Hematopoietic multipotent progenitor cell treated with erythropoietin and hydrocortisone succinate and interleukin-3 and kit ligand, for 6 days (in vitro differentiated cells): ENCODE measurements around the gene PLAAT4.
A peak's percentile ranks its signal among the peaks of the same experiment; 100 is the strongest.
"Not testable (repeated sequence)": the region's sequence is repeated elsewhere in the genome, so short reads cannot be mapped to it uniquely, and the experiment has no call there.

Source experiments
- DNase-seq: peaks from one replicate; pipeline ENCODE4 v3.0.0-alpha.2; 2015

The PLAAT4 gene

DNA sequence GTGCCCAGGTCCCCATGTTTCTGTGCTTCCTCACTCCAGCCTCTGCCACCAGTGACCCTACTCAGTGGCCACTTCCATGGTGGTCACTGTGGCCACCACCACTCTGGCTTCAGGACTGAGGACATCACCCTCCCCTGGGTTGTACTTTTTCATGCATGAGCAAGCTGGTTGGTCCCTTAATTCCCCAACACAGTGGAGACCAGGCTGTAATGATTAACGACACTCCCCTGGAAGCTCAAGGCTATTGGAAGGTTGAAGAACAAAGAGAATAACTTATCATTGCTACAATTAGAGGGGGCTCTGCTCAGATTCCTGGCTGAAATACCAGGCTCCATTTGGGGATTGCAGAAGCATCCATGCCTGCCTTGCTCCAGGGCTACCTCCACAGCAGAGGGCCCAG, 10.5 kb downstream of the PLAAT4 start:
- no peak for DNase-seq

DNA sequence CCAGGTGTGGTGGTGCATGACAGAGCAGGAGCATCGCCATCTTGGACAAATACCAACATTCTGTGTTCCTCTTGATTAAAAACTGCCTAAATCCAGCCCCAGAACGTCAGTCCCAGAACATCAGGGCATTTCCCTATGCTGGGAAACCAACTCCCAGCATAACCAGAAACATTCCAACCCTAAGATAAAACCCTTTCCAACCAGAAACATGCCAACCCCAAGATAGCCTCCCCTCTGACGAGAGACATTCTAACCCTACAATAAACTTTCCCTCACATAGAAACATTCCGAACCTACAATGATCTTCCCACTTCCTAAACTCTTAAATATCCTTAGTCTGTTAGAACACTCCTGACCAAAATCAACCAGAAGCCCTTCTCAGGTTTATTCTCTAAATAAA, 11.6 kb downstream of the PLAAT4 start:
- DNase-seq, result no peak

DNA sequence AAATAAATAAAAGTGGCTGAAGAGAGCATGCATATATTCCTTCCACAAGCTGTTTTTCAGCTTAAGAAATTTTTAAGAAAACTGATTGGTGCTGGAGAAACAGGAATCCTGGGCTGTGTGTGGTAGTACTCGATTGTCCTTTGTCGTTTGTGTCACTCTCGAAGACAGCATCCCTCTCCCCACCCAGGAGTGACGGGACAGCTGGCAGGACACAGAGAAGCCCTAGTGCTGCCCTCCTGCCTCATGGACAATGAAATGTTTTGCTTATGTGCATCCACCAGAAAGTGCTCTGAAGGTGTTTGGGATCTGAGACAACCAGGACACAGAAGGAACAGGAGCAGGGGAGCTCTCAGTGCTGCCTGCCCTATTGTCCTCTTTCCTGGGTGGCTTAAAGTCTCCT, 12.8 kb downstream of the PLAAT4 start:
- DNase-seq, result no peak

DNA sequence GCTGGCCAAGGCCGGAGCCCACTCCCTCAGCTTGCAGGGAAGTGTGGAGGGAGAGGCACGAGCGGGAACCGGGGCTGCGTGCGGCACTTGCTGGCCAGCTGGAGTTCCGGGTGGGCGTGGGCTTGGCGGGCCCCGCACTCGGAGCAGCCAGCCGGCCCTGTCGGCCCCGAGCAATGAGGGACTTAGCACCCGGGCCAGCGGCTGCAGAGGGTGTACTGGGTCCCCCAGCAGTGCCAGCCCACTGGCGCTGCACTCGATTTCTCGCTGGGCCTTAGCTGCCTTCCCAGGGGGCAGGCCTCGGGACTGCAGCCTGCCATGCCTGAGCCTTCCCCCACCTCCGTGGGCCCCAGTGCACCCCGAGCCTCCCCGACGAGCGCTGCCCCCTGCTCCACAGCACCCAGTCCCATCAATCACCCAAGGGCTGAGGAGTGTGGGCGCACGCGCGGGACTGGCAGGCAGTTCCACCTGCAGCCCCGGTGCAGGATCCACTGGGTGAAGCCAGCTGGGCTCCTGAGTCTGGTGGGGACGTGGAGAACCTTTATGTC, 13.6 kb downstream of the PLAAT4 start:
- DNase-seq, result not testable (repeated sequence)

DNA sequence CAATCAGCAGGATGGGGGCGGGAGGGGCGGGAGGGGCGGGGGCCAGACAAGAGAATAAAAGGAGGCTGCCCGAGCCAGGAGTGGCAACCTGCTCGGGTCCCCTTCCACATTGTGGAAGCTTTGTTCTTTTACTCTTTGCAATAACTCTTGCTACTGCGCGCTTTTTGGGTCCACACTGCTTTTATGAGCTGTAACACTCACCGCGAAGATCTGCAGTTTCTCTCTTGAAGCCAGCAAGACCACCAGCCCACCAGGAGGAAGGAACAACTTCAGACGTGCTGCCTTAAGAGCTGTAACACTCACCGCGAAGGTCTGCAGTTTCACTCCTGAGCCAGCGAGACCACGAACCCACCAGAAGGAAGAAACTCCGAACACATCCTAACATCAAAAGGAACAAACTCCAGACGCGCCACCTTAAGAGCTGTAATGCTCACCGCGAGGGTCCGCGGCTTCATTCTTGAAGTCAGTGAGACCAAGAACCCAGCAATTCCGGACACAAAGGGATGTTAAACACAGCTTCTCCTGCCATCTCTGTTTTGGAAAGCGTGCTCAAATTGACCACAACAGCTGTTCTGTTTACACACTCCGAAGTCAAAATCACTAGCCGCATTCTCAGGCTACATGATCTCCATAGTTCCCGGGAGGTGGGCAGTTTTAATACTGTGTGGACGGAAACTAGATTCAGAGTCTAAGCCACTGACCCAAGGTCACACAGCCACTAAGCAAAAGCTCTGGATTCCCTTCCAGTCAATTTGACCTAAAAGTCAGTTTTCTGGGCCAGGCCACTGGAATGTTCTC, 14.7 kb downstream of the PLAAT4 start:
- no peak for DNase-seq

DNA sequence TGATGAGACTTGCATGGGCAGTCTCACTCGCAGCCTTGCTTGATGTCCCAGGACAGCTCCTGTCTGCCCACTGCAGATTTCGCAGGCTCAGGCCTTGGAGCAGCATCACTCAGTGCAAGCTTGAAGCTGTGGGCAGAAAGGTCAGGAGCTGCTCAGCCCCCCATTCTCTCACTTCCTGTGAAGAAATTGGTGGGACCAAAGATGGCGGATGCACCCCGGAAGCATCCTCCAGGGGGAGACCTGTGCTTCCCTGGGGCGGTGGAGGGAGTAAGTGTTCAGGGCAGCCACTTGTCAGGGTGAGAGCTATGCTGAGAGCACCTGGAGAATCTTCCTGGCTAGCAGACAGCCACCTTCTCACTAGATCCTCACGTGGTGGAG, 15.3 kb downstream of the PLAAT4 start:
- no peak for DNase-seq

DNA sequence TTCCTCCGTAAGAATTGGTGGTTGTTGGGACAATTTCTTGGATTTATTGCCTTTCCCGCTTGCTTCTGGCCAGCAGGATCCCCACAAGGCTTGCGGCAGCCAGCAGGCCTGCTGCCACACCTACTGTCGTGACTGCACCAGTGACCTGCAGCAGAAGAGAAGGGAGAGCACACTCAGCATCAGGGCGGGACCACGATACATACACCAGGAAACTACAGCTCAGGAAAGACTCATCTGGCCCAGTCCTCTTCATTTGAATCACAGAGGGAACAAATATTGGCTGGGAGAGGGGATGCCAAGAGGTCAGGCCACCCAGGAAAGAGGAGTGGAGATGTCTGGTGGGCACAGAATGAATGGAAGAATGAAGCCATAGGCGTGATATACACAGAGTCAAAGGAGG, 16.3 kb downstream of the PLAAT4 start:
- no peak for DNase-seq

DNA sequence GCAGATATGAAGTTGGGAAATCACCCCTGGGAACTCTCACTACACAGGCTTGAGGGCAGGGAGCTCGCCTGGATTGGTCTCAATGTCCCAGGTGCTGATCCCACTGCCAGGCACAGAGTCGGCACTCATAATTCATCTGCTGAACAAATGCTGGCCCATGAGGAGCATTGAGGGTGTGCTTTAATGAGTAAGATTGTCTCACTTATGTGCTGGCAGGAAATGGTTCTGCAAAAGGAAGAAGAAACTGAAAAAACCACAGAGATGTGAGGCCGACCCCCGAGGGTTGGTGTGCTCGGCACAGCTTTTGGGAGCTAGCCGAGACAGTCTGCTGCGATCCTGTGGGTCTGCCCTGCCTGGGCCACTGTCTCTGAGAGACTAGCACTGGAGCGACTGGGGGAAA, 17.2 kb downstream of the PLAAT4 start:
- DNase-seq, result peak; percentile 42

DNA sequence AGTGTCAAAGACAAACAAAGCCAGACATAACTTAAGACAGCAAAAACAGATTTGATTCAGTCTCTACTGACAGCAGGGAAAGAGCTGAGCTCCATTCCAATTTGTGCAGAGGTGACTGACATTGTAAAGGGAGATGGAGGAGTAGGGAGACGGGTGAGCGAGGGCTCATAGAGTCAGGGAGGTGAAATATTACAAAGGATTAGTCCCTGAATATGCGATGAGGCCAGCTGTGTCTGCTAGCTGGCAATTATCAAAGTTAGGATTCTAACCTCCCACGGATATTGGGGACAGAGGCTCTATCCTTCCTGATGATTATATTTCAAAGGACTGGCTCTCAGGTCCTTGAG, 18.2 kb downstream of the PLAAT4 start:
- no peak for DNase-seq

DNA sequence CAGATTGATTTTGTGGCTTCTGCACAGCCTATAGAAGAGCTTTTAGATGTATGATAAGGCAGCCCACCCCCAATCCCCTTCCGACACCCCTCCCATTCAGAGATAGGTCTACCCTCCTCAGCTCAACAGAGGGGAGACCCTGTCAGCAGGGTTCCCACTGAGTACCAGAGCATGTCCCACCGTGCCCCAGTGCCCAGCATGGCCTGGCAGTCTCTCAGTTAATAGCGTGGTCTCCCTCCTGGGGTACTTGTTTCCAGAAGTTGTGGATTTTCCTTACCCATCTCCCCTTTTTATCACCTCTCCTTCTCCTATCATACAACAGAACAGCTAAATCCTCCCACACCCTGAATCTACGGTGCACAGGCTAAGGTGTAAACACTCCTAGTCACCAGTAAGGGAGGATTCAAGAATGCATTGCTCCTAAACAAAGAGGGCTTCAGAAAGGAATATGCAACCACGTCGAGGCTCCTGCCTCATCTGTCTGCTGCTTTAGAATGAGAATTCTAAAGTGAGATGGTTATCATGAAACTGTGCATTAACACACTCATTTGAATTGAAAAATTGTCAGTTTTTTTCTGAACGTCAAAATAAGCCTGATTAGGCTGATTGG, 19.9 kb downstream of the PLAAT4 start:
- DNase-seq, result no peak

DNA sequence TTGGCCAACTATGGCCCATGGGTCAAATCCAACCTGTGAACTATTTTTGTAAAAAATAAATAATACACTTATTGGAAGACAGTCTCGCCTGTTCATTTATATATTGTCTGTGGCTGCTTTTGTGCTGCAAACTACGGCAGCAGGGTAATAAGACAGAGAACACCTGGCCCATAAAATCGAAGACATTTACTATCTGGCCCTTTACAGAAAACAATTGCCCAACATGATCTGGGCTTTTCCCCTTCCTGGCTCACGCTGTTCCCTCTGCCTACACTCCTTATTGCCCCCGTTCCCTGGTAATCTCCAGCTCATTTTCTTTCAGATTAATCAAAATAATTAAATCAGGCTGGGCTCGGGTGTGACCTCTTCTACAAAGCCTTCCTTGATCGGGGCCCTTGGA, 21.0 kb downstream of the PLAAT4 start:
- no peak for DNase-seq

DNA sequence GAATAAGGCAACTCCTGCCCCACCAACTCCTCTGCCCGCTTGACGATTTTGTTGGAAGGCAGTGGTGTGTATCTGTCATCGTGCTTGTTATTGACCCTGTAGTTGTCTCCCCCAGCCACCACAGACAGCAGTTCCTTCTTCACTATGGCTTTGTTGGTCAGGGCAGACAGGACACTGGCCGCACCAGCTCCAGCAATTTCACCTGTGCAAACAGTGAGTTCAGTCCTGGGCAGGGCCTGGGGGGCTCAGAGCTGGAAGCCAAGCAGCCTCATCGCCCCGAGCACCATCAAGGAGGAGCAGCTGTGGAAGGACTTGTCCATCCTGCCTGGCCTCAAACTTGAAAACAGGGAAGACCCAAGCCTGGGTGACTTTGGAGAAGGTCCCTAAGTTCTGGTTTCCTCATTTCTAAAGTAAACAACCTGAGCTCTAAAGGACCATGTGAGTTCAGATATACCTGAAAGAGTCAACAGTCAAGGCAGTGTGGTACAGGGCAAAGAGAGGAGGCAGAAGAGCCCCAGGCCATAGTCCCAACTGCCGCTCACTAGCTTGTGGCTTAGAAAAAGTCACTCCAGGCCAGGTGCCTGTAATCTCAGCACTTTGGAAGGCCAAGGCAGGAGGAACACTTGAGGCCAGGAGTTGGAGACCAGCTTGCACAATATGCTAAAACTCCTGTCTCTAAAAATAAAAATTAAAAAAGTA, 22.0 kb downstream of the PLAAT4 start:
- no peak for DNase-seq

DNA sequence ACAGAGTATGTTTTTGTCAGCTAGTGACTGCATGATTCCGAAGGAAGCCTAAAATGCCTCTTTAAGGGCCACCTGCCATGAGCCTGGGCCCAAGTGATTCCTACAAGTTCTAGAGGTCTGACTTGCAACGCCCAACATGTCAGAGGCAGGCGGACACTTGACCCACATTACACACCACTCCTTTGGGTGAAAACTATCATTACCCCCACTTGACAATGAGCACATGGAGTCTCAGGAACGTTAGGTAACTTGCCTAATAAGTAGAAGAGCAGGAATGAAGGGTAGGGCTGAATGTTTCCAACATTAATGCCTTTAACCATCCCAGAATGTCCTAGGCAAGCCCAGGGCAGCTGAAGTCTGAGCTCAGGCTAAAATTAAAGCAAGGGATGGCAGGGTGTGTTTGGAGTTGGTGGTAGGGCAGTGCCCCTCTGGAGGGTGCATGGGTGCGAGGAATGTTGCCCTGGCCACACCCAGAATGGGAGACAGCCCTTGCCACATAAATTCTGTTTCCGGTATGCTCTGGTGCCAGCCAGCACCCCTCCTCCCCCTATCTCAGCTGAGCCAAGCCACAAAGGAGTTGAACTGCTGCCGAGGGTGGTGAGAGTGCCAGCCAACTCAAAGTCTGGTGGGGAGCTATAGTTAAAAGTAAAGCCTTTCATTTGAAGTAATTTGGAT, 24.0 kb downstream of the PLAAT4 start:
- peak; percentile 79 for DNase-seq

DNA sequence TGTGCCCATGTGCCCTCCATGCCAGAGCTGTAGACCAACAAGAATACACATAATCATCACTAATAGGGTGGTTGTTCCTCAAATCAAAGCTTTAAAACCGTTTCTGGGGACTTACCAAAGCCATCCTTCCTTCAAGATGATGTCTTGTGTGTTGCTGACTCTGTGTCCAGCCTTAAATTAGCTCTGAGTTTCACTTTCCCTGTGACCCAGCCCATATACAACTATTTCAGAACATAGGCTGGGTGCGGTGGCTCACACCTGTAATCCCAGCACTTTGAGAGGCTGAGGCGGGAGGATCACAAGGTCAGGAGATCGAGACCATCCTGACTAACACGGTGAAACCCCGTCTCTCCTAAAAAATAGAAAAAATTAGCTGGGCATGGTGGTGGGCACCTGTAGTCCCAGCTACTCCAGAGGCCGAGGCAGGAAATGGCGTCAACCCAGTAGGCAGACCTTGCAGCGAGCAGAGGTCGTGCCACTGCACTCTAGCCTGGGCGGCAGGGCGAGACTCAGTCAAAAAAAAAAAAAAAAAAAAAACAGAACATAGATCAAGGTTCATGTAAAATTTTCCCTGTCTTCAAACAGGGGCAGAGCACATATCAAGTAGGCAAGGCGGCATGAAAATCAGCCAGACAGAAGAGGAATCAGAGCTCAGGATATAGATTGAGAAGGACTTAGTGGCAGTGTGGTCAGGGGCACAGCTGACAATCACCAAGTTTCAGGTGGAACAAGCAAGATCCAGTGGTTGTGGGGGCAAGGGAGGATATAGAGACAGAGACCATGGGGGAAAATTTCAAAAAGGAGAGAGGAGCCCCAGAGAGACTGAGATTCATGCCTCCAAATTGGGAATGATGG, 26.8 kb downstream of the PLAAT4 start, which contains the start of gene PLAAT2:
TSS of gene PLAAT2 (minus strand) at position 179 of the 855 bp plus-strand sequence. CDS start at position 124, 55 bp downstream.
- no peak for DNase-seq

DNA sequence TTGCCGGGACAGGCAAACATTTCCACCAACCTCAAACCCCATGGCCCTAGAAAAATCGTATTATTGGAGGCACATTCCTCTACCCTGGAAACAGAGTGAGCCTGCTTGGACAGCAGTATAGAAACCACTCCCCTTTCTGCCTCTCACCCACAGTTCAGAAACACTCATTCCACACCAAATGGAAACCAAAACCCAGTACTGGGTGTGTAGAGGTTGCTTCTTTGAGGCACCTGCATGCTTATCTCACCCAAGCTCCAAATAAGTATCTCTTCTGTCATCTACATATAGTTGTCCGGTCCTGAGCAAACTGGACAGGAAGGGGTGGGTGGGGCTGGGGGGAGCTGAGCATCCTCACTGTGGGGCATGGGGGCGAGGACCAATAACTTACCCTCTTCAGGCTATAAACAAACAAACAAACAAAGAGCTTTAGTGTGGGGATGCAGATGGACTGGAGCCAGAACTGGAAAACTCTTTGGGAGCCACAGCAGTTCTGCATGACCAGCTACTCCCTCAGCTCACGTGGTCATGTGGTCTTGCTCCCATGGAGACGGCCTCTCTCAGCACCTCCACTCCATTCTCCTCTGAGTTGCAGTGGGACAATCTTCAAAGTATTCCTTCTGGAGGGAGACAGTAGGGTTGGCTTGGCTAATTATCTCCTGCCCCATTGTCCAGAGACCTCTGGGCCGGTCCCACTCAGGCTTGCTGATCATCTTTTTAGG, 27.6 kb downstream of the PLAAT4 start:
- no peak for DNase-seq

DNA sequence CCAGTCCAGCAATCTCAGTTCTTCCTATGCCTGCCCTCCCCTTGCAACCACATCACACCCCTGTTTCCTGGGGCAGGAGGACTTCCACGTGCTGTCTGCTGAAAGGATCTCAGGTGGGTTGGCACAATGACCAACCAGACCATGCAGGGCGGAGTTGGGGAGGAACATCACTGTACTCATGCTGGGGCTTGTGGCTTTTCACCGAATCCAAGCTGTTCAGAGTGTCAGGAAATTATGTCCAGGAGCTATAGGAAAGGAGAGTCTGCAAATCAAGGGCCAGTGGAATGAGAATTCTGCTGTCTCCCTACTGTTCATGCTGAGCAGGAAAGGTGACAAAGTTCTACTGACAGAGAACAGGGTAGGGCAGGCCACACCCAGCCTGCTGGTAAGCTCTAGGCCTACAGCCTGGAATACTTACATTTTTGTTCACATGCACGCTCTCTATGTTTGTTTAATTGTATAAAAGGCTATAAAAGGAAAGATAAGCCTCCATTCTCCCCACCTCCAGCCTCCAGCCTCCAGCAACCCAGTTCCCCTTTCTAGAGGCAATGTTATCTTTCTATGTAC, 28.3 kb downstream of the PLAAT4 start:
- peak; percentile 41 for DNase-seq

DNA sequence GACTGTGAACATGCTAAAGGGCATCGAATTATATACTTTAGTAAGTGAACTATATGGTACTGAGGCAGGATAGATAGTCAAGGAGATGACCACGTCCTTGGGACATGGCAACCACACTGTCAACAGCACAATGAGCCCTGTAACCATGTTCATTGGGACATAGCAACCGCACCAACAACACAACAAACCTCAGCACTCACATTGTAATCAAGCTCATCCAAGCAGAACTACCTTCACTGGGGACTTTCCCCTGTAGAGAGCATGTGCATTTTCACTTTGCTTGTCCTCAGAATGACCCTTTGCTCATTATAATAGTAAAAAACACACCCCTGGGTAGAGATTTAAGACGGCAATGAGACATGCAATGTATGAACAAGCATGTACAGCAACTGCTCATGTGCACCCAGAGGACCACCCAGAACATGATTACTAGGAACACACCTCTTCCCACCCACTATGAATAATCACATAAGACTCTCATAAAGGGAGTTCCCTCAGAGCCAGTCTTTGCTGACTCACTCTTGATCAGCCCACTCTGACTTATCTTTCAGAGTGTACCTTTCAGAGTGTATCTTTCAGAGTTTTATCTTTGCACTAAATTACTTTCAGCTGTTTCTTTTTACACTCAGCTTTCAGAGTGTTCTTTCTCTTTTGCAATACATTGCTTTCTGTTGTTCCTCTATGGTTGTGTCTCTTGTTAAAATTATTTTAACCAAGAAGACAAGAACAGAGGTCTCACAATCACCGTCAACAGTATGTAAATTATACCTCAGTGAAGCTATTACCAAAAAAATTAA, 30.6 kb downstream of the PLAAT4 start:
- peak; percentile 93 for DNase-seq

DNA sequence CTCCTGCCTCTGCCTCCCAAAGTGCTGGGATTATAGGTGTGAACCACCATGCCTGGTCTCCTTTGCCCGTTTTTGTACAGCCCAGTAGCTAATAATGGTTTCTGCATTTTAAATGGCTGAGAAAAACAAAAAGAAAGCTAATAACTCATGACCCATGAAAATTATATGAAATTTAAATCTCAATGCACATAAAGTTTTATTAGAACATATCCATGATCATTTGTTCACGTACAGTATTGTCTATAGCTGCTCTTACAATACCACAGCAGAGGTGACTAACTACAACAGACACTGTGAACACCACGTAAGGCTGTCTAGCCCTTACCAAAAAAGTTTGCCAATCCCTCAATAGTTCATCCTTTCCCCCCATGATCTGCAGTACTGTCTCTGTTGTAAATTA, 33.0 kb downstream of the PLAAT4 start:
- no peak for DNase-seq

DNA sequence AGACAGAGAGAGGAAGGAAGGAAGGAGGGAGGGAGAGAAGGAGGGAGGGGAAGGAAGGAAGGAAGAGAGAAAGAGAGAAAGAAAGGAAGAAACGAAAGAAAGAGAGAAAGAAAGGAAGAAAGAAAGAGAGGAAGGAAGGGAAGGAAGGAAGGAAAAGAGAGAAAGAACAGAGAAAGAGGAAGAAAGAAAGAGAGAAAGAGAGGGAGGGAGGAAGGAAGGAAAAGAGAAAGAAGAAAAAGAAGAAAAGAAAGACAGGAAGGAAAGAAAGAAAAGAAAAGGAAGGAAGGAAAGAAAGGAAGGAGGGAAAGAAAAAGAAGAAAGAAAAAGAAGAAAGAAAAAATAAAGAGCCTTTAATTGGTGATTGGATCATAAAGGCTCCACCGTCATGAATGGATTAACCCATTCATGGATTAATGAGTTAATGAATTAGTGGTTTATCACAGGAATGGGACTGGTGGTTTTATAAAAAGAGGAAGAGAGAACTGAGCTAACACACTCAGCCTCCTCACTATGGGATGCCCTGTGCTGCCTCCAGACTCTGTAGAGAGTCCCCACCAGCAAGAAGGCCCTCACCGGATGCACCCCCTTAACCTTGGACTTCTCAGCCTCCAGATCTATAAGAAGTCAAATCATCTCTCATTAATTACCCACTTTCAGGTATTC, 35.5 kb downstream of the PLAAT4 start:
- DNase-seq, result no peak
